NCI-H774 (cell line): ENCODE data around the gene C17orf107.

ENCODE experiments used
- DNase-seq: peaks from one replicate; lab custom pipeline; 2025; lab: John Stamatoyannopoulos, UW

Gene C17orf107

DNA sequence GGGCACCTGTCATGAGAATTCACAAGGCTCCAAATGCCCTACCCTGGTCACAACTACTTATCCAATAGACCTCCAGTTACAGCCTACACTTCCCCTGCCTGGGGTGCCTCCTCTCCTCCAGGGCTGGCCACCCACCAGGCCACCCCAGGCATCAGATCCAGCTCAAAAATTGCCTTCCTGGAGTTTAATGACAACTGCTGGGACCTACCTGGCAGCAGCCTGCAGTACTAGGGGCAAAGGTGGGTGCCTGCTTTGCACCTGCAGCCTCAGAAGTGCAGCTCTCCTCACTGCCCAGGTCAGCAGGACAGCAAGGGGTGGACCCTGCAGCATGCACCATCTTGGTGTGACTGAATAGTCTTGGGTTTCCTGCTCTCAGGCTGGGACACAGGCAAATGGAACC is 36.3 kb downstream of the C17orf107 start:
- DNase-seq: no peak

DNA sequence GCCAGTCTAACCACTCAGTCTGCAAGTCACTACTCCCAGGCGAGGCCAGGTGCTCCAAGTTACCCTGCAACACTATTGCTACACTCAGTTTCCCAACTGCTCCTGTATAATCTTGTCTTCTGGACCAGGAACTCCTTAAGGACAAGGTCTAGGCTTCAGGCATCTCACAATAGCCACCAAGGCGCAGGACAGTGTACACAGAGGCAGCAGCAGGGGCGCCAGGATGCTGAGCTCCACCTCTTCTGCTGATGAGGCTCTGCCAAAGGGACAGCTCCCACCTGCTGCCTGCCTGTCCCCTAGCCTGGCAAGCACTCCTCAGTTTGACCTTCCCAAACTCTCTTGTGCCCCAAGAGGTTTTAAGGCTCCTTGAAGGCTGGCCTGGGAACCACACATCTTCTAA is 37.1 kb downstream of the C17orf107 start:
- DNase-seq: no peak

DNA sequence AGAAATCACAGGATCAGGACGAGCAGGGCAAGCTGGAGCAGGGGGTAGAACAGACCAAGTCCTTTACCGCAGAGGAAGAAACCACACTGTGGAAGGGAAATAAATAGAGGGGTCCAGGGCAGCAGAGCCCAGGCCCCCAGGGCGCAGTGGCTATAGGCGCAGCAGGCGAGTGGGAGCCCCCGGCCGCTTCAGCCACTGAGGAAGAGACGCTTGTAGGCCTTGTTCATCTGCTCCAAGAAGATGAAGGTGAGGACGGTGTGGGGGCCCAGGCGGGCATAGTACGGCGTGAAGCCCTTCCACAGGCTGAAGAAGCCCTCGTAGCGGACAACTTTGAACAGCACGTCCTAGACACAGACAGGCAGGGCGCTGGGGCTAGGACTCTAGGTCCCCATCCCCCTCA is 38.2 kb downstream of the C17orf107 start:
- no peak for DNase-seq

DNA sequence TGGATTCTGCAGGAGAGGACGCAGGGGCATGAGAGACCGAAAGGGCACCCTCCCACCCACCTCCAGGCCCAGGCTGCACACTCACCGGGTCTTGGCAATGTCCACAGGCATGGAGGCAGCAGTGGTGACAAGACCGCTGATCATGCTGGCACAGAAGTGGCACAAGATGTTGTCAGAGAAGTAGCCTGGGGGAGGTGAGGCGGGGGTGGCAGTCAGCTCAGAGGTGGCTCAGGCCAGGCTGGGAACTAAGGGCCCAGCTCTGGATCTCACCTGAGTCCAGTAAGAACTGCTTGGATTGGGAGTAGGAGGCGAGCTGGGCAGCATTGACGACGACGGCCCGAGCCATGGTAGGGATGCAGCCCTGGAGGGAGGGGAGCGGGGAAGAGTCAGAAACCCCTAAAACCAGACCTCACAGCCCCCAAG is 38.7 kb downstream of the C17orf107 start:
- no peak for DNase-seq

DNA sequence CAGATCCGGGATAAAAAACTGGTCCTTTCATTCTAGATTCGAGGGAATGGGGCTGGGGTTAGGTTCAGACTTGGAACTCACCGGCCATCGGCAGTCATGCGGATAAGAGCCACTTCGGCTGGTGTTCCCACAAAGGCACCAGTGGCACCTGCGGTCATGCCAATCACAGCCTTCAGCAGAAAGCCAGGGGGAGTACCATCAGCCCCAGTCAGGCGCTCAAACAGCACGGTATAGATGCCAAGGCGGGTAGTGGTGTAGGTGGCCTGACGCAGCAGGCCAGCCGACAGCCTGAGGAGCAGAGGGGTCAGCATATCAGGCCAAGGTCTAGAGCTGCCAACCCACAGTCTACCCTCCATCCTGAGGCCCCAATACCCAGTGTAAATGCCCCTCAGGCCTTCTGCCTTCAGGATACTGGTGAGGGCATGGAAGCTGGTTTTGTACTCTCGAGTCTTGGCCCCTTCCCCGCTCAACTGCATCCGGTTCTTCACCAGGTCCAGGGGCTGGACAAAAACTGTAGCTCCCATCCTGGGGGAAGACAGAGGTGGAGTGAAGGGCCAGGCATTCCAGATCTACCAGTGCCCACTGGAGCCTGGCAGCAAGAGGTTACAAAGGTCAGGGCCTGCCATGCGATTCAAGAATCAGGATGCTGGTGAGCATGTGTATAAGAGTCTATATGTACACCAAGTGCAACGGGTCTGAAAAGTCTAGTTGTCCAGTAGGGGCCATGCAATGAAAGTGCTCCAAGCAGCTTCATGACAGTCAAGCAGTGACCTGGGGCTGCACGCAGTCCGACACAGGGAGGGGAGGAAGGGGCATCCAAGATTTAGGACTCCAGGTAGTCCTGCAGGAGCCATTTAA is 39.6 kb downstream of the C17orf107 start:
- no peak for DNase-seq

DNA sequence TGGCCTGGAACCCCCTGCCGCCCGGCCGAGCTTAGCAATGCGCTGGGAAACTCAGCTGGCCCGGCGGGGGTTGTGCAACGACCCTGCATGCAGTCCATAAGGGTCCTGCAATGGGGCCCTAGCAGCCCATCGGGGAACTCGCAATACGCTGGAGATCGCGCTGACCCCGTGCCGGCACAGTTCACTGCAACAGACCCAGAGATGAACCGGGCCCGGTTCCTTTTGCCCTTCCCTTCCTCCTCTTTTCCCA is 40.1 kb downstream of the C17orf107 start:
- no peak for DNase-seq

DNA sequence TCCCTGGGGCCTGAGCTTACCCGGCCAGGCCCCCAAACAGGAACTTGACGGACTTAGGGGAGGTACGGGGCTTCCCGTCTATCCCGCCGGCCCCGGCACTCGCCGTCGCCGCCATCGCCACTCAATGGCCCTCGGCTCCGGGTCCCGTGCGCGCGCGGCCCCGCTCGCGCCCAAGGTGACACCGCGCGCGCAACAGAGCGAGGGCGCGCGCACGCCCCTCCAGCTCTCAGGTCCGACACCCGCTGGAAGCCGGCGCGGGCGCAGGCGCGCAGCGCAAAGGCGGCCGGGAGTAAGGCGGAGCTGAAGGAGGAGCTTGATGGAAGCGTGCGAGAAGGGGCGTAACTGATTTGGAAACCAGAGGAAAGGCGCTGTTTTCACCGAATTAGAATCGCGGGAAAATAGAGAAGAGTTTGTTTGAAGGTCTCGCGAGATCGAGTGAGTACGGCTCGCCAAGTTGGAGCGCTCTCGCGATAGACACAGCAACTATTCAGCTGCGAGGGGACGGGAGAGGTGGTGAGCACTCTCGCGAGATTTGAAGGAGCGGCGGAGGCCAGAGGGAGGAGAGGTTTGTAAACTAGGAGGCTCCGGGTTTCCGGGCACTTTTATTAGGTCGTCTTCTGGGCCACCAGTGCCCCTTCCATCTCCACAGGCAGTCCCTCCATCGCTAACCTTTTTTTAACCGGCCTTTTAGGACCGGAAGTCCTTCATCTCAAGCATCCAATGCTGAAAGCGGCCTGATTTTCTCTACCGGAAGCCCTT is 40.6 kb downstream of the C17orf107 start, which contains the start of the genes RNF167 and SLC25A11:
TSS of gene RNF167 (plus strand) at position 473 of the 759 bp plus-strand sequence. CDS start 642 bp downstream, outside the sequence.
TSS of gene SLC25A11 (minus strand) at position 251 of the 759 bp plus-strand sequence. CDS start at position 115, 136 bp downstream.
- DNase-seq: peak; percentile 91

DNA sequence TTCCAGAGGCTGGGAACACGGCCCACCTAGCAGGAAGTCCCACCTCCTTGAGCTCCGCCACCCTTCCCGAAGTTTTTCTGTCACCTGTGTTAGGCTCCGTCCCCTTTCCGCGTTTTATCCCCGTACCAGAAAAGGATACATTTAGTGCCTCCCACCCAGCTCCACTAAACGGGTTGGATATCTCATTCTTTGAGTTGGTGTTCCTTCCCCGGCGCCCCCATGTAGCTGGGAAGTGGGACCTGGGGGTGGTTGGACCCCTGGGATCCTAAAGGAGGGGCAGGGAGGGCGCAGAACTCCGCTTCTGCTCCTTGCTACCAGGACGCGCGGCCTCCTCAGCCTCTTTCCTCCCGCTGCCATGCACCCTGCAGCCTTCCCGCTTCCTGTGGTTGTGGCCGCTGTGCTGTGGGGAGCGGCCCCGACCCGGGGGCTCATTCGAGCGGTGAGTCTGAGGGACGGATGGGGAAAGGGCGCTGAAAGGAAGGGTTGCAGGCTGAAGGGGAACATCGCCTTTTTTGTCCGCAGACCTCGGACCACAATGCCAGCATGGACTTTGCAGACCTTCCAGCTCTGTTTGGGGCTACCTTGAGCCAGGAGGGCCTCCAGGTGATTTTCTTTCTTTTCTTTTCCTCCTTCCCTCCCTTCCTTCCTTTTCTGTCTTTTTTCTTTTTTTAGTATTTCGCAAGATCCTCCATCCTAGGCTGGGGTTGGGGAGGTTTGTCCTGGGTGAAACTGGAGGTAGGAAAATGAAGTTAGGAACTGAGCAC is 41.4 kb downstream of the C17orf107 start:
- no peak for DNase-seq

DNA sequence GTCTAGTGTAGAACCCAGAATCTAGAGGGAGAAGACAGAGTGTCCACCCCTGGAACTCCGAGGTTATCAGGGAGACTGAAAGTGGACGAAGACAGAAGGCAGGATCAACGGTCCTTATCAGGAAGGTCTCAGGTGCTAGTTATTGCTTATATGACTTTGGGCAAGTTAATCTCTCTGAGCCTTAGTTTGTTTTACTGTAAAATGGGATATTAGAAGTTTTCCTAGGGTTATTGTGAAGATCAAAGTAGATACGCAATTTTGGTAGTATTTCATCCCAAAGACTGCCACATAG is 41.9 kb downstream of the C17orf107 start:
- no peak for DNase-seq

DNA sequence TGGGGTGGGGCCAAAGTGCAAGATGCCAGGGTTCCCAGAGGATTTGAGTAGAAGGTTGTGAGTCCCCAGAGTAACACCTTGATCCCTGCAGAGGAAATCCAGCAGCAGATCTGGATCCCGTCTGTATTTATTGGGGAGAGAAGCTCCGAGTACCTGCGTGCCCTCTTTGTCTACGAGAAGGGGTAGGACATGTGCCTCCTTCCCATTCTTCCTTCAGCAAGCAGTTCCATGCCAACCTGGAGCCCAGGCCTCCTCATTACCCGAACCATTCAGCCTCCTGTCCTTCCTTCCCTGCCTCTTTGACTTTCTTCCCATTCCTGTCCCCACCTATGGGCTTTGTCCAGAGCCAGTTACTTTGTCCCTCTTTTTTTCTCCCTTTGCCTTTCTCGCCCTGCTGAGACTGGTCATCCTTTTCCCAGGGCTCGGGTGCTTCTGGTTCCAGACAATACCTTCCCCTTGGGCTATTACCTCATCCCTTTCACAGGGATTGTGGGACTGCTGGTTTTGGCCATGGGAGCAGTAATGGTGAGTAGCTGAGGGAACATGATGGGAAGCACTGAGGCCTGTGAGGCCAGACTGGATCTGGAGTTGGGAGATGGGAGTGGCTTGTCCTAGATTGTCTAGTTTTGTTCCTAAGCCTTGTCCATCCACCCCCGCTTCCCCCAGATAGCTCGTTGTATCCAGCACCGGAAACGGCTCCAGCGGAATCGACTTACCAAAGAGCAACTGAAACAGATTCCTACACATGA is 43.6 kb downstream of the C17orf107 start:
- no peak for DNase-seq

DNA sequence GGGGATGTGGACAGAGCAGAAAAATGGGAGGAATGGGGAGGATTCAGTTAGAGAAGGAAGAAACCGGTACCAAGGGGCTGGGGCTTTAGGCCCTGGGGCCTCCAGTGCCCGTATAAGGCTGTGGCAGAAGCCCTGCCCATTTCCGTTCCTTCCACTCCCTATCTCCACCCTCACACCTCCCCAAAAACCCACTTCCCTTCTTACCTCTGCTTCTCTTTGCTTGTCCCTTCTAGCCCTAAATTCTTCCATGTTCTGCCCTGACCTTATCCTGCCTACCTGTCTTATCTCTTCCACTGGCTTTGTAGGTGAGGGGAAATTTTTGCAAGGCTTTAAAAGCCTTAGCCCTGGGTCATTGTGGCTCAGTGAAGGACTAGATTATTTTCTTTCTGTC is 44.8 kb downstream of the C17orf107 start:
- DNase-seq: no peak

DNA sequence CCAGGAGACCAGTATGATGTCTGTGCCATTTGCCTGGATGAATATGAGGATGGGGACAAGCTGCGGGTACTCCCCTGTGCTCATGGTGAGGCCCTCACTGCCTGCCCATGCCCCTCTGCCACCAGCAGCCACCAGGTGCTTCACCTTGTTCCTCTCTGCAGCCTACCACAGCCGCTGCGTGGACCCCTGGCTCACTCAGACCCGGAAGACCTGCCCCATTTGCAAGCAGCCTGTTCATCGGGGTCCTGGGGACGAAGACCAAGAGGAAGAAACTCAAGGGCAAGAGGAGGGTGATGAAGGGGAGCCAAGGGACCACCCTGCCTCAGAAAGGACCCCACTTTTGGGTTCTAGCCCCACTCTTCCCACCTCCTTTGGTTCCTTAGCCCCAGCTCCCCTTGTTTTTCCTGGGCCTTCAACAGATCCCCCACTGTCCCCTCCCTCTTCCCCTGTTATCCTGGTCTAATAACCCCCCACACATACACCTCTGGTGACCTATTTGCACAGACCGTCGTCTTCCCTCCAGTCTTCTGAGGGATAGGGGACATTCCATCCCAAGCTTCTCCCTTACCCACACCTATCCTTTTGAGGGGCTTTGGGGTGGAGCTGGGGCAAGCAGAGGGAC is 45.3 kb downstream of the C17orf107 start:
- no peak for DNase-seq

DNA sequence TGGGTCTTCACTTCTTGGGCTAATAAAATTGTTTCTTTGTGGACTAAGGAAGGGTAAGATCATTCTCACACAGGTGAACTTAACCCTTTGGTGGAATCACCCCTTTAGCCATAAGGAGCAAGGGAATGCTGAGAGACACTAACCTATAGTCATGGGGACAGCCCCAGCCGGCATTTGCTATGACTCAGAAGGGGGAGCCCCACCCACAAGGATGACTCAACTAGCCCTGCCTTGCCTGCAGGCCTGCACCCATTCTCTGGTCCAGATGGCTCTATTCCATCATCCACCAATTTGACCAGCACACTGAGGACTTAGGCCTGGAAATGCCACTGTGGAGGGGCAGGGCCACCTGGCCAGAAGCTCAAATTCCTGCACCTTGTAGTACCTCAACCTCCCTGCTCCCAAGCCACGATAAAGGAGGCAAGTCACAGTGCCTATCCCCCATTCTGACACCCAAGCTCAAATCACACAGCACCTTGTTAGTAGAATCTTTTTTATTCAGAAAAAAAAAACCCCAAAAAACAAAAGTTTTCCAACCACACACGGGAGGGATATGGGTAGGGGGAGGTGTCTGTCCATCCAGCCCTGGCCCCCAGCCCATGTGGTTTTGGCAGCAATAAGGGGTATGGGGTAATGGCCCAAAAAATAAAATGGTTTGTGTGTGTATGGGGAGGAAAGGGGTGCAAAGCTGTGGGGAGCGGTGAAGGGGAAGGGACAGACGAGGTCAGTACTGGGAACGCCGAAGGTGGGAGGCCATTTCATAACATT is 46.0 kb downstream of the C17orf107 start:
- no peak for DNase-seq

DNA sequence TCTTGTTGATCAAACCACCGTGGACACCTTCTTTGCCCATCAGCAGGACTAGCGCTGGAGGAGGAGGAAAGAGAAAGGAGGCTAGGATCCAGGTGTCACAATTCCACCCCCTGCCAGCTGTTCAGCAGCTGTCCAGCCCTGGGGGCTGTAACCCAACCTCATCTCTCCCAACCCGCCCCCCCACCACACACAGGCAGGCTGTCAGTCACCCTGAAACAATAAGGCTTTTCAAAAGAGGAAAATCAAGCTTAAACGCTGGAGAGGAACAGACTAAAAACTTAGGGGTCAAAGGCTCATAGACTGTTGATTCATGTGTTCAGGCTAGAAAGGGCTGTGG is 46.6 kb downstream of the C17orf107 start:
- no peak for DNase-seq

DNA sequence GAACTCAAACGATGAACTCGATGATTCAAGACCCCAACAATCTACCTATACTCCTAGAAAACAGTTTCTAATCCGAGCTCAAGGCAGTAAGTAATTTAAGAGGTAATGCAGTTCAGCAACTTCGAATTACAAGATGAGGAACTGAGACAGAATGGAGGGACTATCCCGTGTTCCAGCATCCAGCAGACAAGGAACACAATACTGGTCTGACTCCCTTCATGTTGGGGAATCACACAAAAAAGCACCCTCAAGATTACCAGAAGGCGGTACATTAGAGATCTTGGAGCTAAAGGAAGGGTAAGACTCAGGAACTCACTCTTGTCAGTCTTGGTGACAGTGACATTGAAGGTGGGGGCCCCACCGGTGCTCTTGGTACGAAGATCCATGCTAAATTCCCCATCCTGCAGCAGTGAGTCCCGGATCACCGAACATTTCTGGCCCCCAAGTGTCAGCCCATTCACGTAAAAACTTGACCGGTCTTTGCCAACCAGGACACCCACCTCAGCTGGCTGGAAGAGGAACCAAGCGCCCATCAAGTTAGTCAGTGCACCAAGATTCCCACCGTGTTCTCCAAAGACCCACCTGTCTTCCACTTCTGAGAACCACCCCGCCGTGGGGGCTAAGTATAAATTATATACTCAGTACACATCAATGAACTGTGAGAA is 47.1 kb downstream of the C17orf107 start:
- no peak for DNase-seq

DNA sequence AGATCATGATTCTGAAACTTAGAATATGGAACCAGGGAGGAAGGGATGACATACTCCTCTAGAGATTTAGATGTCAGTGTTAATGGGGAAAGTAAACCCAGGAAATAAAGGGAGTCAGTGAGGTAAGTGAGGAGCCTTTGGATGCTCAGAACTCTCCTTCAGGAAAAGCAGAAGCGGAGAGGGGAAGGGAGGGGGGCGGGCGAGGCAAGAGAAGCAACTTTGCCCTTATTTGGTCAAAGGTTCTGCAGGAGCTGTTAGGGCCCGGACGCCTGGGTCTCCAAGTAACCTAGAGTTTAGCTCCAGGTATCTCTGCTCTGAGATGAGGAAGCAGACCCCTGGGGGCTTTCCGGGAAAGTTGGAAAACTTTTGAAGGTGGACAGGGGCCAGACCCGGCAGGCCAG is 47.7 kb downstream of the C17orf107 start:
- DNase-seq: no peak

DNA sequence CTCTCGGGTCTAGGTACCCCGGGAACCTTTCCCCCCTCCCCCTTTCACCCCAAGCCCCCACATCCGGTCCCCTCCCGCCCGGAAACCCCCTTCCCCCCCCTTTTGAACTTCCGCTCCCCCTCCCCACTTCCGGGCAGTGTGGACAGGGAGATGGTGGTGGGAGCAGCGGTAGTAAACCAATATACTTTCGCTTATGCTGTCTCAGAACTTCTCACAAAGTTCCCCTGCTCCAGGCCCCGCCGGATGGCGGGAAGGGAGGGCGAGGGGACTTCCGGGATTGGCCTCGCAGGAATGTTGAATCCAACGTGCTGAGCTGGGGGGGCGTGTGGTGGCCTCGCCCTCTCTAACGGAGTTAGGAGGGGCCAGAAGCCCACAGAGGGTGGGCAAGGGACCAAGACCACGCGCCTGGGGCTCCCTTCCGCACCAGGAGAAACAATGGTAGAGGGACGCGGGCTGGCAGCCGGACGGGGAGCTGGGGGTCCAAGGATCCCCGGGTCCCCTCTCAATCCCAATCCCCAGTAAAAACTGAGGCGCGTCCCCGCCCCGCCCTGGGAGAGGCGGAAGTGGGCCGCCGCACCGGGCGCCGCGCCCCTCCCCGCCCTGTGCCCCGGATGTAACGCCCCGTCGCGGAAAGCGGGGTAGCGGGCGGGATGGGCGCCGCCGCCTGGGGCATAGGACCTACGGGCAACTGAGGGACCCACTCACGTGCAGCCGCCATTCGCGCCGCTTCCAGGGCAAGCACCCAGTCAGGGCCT is 48.3 kb downstream of the C17orf107 start:
- DNase-seq: no peak

DNA sequence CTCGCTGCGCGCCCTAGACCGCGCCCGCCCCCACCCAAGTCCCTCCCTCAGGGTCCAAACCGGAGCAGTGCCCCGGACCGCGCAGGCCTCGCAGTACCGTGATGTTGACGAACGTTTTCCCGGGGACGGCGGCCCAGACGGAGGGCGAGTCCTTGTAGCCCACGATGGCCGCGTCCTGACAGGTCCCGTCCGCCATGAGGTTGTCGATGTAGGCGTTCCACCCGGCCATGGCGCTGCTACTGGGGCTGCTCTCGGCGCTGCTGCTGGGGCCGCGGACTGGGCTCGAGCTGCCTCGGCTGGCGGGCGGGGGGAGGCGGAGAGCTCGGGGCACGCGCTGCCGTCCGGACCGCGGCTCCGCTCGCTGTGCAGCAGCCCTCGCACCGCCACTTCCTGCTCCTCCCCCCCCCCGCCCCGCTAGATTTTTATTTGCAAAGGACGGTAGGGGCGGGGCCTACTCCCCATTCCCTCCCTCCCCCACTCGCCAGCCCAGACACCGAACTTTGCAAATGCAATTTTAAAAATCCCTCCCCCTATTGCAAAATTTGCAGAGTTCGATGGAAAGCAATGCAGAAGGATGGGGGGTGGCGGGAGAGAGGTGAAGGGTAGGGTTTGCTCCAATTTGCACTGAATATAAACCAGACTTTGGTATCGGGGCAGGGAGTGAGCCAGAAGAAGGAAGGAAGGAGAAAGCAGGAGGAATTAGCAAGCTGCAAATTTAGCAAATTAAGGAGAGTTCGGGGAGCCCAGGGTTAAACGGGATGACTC is 49.0 kb downstream of the C17orf107 start, which contains the start of gene PFN1:
TSS of gene PFN1 (minus strand) at position 365 of the 765 bp plus-strand sequence. CDS start at position 229, 136 bp downstream.
- DNase-seq: peak; percentile 62

DNA sequence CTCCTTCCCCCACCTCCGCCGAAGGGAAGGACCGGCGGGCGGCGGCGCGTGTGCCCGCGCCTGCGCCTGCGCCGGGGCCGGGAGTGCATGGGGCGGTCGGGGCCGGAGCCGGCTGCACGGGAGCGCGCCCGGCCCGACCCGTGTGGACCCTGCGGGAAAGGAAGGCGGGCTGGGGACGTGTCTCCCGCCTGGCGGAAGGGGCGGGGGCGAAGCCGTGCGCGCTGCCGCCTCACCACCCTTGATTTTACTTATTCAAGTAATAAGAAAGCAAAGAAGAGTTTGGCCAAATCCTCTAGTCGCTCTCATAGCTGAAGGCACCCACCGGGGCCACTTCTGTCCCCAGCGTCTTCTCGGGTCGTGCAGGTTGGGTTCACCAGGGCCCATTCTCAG is 49.6 kb downstream of the C17orf107 start:
- peak; percentile 62 for DNase-seq
